CD4-positive, CD25-positive, alpha-beta regulatory T cell (primary cell): ENCODE results near the gene IRX5. TPM values are rescaled to one million over a fixed set of nuclear protein-coding genes. Genes with fewer than 3 reads are reported as not detected.

ENCODE experiments used
- ATAC-seq, 2 donors: fragments of 150-1000 bp; cut with Tn5 transposase; one replicate each; pipeline ENCODE4 v1.10.0; 2021; ENCODE audit warnings: low read depth in 2 of 2, moderate number of reproducible peaks in 2 of 2, moderate library complexity in 1 of 2
- DNase-seq, 3 donors: peaks; one replicate each; pipeline versions ENCODE4 v3.0.0 to v3.0.0-alpha.2; 2012 to 2022; ENCODE audit warnings: mixed read lengths in 1 of 3
- H3K27ac ChIP-seq: one replicate; pipeline ENCODE4 v1.7.0; 2013; ENCODE audit warnings: mild to moderate bottlenecking, low read length; ENCODE audit not compliant: insufficient read depth, poor library complexity, severe bottlenecking
- H3K27me3 ChIP-seq: one replicate; pipeline ENCODE4 v1.7.0; 2013; ENCODE audit warnings: low read length; ENCODE audit not compliant: control insufficient read depth, insufficient read depth
- H3K36me3 ChIP-seq: one replicate; pipeline ENCODE4 v1.7.0; 2013; ENCODE audit warnings: mild to moderate bottlenecking, low read length, moderate library complexity; ENCODE audit not compliant: control insufficient read depth, insufficient read depth
- H3K4me1 ChIP-seq: 2 replicates; pipeline ENCODE4 v1.7.0; 2013; ENCODE audit warnings: mild to moderate bottlenecking, low read length; ENCODE audit not compliant: insufficient read depth, control insufficient read depth, poor library complexity, severe bottlenecking
- H3K4me3 ChIP-seq: one replicate; pipeline ENCODE4 v1.7.0; 2013; ENCODE audit warnings: low read depth, mild to moderate bottlenecking, low read length, moderate library complexity
- H3K9me3 ChIP-seq, 2 experiments: 1 replicate in 1 of 2; 2 replicates in 1 of 2; pipeline ENCODE4 v1.7.0; 2013; ENCODE audit warnings: low read length in 2 of 2, mild to moderate bottlenecking in 1 of 2, moderate library complexity in 1 of 2; ENCODE audit not compliant: control insufficient read depth in 2 of 2
- H3K27ac Mint-ChIP-seq, 3 donors: one replicate each; pipeline ENCODE4 v1.8.0; 2020 to 2022; ENCODE audit warnings: mild to moderate bottlenecking in 3 of 3, mixed read lengths in 3 of 3, moderate library complexity in 2 of 3
- H3K27me3 Mint-ChIP-seq: one replicate; pipeline ENCODE4 v1.8.0; 2022; ENCODE audit warnings: mild to moderate bottlenecking, mixed read lengths
- H3K36me3 Mint-ChIP-seq: one replicate; pipeline ENCODE4 v1.8.0; 2020; ENCODE audit warnings: mixed read lengths
- H3K4me1 Mint-ChIP-seq, 4 donors: one replicate each; pipeline ENCODE4 v1.8.0; 2020 to 2022; ENCODE audit warnings: mixed read lengths in 4 of 4, mild to moderate bottlenecking in 1 of 4
- H3K4me3 Mint-ChIP-seq, 4 donors: one replicate each; pipeline ENCODE4 v1.8.0; 2020 to 2022; ENCODE audit warnings: mild to moderate bottlenecking in 4 of 4, mixed read lengths in 4 of 4, moderate library complexity in 3 of 4
- H3K9me3 Mint-ChIP-seq, 7 donors: one replicate each; pipeline ENCODE4 v1.8.0; 2020 to 2022; ENCODE audit warnings: mixed read lengths in 7 of 7, mild to moderate bottlenecking in 3 of 7, moderate library complexity in 2 of 7
- polyA plus RNA-seq, 4 donors: library from polyadenylated mRNA; unstranded; fragments of 300-500 nt; fragmentation: Illumina TruSeq; gene quantifications; one replicate each; pipeline ENCODE4 v1.2.3, GENCODE V29; 2021
- total RNA-seq: library from RNA; stranded (reverse); gene quantifications from one replicate; pipeline ENCODE4 v1.2.3, GENCODE V29; 2022

The IRX5 gene
- total and polyA plus RNA-seq, 5 donors from 2014 or later: 0.15 TPM; not detected in 4

GRCh38 chr16:54942353-54942943 lies 11.8 kb downstream of the IRX5 start:
- H3K4me1 ChIP-seq: peaks cover 10% of the 10 kb centered on the region
- Mint-ChIP-seq H3K4me1 (peaks cover 0 to 6% (median 2%) of the 10 kb centered on the region in 4 donors), H3K36me3 (no peaks in the 10 kb centered on the region), H3K27ac (no peak overlapping the region), H3K27me3 (peaks cover 62% of the 10 kb centered on the region), H3K9me3 (peaks cover 0 to 7% (median 0%) of the 10 kb centered on the region in 7 donors), H3K4me3 (no peak overlapping the region)
- H3K4me3 ChIP-seq: no peak overlapping the region
- no peak for DNase-seq
- no peak for ATAC-seq
- H3K36me3 ChIP-seq: no peaks in the 10 kb centered on the region
- H3K27ac ChIP-seq: no peak overlapping the region
- no peaks in the 10 kb centered on the region for H3K9me3 ChIP-seq
- peaks cover 19% of the 10 kb centered on the region for H3K27me3 ChIP-seq

DNA sequence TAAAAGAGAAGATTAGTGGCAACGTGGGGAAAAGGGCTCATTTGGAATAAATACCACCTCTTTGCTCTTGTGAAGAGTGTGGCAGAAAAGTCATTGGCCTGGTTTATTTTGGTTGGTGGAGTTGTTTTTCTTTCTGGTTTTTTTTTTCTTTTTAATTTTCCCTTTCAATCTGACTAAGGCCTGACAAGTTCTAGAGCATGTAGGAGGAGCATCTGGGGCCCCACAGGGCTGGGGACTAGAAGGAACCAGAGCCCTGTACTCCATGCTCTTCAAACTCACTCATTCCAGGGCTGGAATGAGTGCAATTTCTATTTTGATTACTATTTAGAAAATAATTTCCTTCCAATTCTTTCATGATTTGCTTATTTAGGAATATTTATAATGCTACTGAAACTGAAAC lies 13.3 kb downstream of the IRX5 start:
- H3K9me3 Mint-ChIP-seq: peaks cover 0 to 7% (median 0%) of the 10 kb centered on the region in 7 donors
- H3K36me3 Mint-ChIP-seq: no peaks in the 10 kb centered on the region
- Histone ChIP-seq H3K27me3 (peaks cover 22% of the 10 kb centered on the region), H3K4me1 (no peaks in the 10 kb centered on the region), H3K27ac (no peak overlapping the region), H3K36me3 (no peaks in the 10 kb centered on the region), H3K4me3 (no peak overlapping the region), H3K9me3 (no peaks in the 10 kb centered on the region)
- no peak overlapping the region for H3K4me3 Mint-ChIP-seq
- peaks cover 0 to 5% (median 0%) of the 10 kb centered on the region in 4 donors for H3K4me1 Mint-ChIP-seq
- H3K27ac Mint-ChIP-seq: no peak overlapping the region
- ATAC-seq (no peak), DNase-seq (no peak)
- H3K27me3 Mint-ChIP-seq: peaks cover 50% of the 10 kb centered on the region

DNA sequence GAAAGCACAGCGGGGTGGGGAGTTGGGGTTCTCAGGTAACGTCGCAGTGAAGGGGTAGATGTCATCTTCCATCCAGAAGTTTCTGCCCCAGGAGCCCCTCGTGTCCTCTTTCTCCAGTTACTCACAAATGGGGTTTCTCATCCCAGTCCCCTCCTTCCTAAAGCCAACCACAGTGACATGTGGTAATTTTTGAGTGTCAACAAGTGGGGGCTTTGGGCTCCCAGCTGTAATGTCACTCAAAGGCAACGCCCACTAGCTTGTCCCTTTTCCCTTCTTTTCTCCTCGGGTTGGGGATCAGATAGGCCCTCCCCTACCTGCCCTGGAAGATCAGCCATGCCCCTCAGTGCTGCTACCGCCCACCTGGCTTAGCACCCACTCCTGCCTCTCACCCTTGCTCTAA lies 14.4 kb downstream of the IRX5 start:
- Histone ChIP-seq H3K36me3 (no peaks in the 10 kb centered on the region), H3K27me3 (peaks cover 19% of the 10 kb centered on the region), H3K4me3 (no peak overlapping the region), H3K27ac (no peak overlapping the region), H3K4me1 (no peaks in the 10 kb centered on the region), H3K9me3 (no peaks in the 10 kb centered on the region)
- ATAC-seq (no peak), DNase-seq (no peak)
- Mint-ChIP-seq H3K4me1 (peaks cover 0 to 5% (median 0%) of the 10 kb centered on the region in 4 donors), H3K27ac (no peak overlapping the region), H3K9me3 (peaks cover 0 to 7% (median 0%) of the 10 kb centered on the region in 7 donors), H3K27me3 (peaks cover 39% of the 10 kb centered on the region), H3K36me3 (no peaks in the 10 kb centered on the region), H3K4me3 (no peak overlapping the region)

GRCh38 chr16:54946909-54947308 lies 16.2 kb downstream of the IRX5 start:
- H3K27me3 ChIP-seq: peaks cover 6% of the 10 kb centered on the region
- Mint-ChIP-seq H3K36me3 (no peaks in the 10 kb centered on the region), H3K9me3 (peaks cover 0 to 6% (median 0%) of the 10 kb centered on the region in 7 donors), H3K4me1 (peaks cover 0 to 5% (median 0%) of the 10 kb centered on the region in 4 donors), H3K4me3 (no peak overlapping the region), H3K27me3 (peaks cover 22% of the 10 kb centered on the region), H3K27ac (no peak overlapping the region)
- H3K4me3 ChIP-seq: no peak overlapping the region
- H3K4me1 ChIP-seq: no peaks in the 10 kb centered on the region
- H3K27ac ChIP-seq: no peak overlapping the region
- no peaks in the 10 kb centered on the region for H3K36me3 ChIP-seq
- DNase-seq (no peak), ATAC-seq (no peak)
- no peaks in the 10 kb centered on the region for H3K9me3 ChIP-seq

DNA sequence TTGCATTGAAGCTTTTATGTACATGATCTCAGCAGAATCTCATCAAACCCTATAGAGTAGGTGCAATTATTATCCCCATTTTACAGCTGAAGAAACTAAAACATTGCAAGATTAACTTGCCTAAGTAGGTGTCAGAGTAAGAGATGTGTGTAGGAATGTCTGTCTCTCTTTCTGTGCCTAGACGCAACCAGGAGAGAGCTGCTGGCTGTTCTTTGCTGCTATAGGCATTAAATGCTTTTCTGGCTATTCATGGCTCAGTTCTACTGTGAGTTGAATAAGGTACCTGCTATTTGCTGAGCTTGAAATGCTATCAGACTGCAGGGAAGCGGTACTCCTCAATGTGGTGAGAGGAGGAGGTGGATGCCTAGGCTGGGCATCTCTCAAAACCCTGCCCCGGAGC lies 17.0 kb downstream of the IRX5 start:
- Mint-ChIP-seq H3K27me3 (peaks cover 17% of the 10 kb centered on the region), H3K27ac (no peak overlapping the region), H3K9me3 (peaks cover 0 to 7% (median 0%) of the 10 kb centered on the region in 7 donors), H3K4me3 (no peak overlapping the region), H3K36me3 (no peaks in the 10 kb centered on the region), H3K4me1 (peaks cover 0 to 4% (median 0%) of the 10 kb centered on the region in 4 donors)
- no peak overlapping the region for H3K4me3 ChIP-seq
- no peaks in the 10 kb centered on the region for H3K36me3 ChIP-seq
- ATAC-seq: no peak
- no peaks in the 10 kb centered on the region for H3K4me1 ChIP-seq
- H3K27ac ChIP-seq: no peak overlapping the region
- H3K9me3 ChIP-seq: no peaks in the 10 kb centered on the region
- DNase-seq: no peak
- peaks cover 8% of the 10 kb centered on the region for H3K27me3 ChIP-seq

DNA sequence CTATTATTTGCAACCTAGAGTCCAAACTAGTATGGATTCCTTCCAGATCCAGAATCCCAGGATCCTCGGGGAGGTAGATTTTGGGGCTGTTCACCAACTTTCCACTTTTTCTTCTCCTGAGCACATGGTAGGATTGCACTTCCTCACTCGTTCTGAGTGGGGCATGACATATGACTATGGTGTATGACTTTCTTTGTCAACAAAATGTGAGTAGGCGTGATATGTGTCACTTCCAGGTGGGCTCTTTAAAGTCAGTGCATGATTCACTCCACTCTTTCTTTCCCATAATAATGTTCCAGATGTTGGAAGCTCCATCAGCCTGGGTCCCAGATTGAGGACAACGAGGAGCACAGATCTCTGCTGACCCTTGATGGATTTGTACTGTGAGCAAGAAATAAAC lies 21.5 kb downstream of the IRX5 start:
- no peaks in the 10 kb centered on the region for H3K4me1 ChIP-seq
- no peak overlapping the region for H3K27ac ChIP-seq
- Mint-ChIP-seq H3K27ac (no peak overlapping the region), H3K27me3 (no peaks in the 10 kb centered on the region), H3K36me3 (no peaks in the 10 kb centered on the region), H3K9me3 (peaks cover 0 to 6% (median 0%) of the 10 kb centered on the region in 7 donors), H3K4me3 (no peak overlapping the region), H3K4me1 (no peaks in the 10 kb centered on the region)
- no peaks in the 10 kb centered on the region for H3K36me3 ChIP-seq
- no peaks in the 10 kb centered on the region for H3K9me3 ChIP-seq
- no peak for ATAC-seq
- no peak overlapping the region for H3K4me3 ChIP-seq
- H3K27me3 ChIP-seq: peaks cover 8% of the 10 kb centered on the region
- DNase-seq: no peak

GRCh38 chr16:54953461-54953860 lies 22.8 kb downstream of the IRX5 start:
- no peaks in the 10 kb centered on the region for H3K4me1 Mint-ChIP-seq

GRCh38 chr16:54954220-54954619 lies 23.6 kb downstream of the IRX5 start:
- Mint-ChIP-seq H3K9me3 (peaks cover 0 to 6% (median 0%) of the 10 kb centered on the region in 7 donors), H3K36me3 (no peaks in the 10 kb centered on the region), H3K4me1 (no peaks in the 10 kb centered on the region), H3K4me3 (no peak overlapping the region), H3K27me3 (no peaks in the 10 kb centered on the region), H3K27ac (no peak overlapping the region)
- Histone ChIP-seq H3K9me3 (no peaks in the 10 kb centered on the region), H3K4me3 (no peak overlapping the region), H3K27ac (no peak overlapping the region), H3K27me3 (peaks cover 6% of the 10 kb centered on the region), H3K4me1 (no peaks in the 10 kb centered on the region), H3K36me3 (no peaks in the 10 kb centered on the region)
- no peak for ATAC-seq
- DNase-seq: no peak

More at GRCh38 chr16:54953461-54953860, 22.8 kb downstream of the IRX5 start:
- H3K27me3 ChIP-seq: peaks cover 6% of the 10 kb centered on the region
- no peaks in the 10 kb centered on the region for H3K27me3 Mint-ChIP-seq
- H3K4me3 ChIP-seq: no peak overlapping the region
- no peaks in the 10 kb centered on the region for H3K36me3 ChIP-seq
- H3K9me3 ChIP-seq: no peaks in the 10 kb centered on the region
- no peak for DNase-seq
- H3K27ac ChIP-seq: no peak overlapping the region
- ATAC-seq: no peak
- peaks cover 0 to 6% (median 0%) of the 10 kb centered on the region in 7 donors for H3K9me3 Mint-ChIP-seq
- no peaks in the 10 kb centered on the region for H3K36me3 Mint-ChIP-seq
- no peak overlapping the region for H3K4me3 Mint-ChIP-seq
- H3K27ac Mint-ChIP-seq: no peak overlapping the region
- H3K4me1 ChIP-seq: no peaks in the 10 kb centered on the region
